LNCaP clone FGC (cell line): ENCODE results near the gene C2CD2.
"Not testable (repeated sequence)": the region's sequence is repeated elsewhere in the genome, so short reads cannot be mapped to it uniquely, and the experiment has no call there.

Experiments
- DNase-seq: peaks from one replicate; pipeline ENCODE4 v3.0.0-alpha.2; 2011; ENCODE audit warnings: low read depth
- H3K4me3 ChIP-seq: 2 replicates; pipeline ENCODE4 v1.5.1; 2011; ENCODE audit warnings: mild to moderate bottlenecking, low read depth, low read length, control low read depth
- CTCF ChIP-seq: IDR thresholded peaks from 2 replicates; pipeline ENCODE4 v1.5.1; 2012; ENCODE audit warnings: mild to moderate bottlenecking; ENCODE audit not compliant: control insufficient read depth, insufficient read depth; ENCODE audit errors: extremely low read depth

C2CD2 gene

GRCh38 chr21:41965461-41966013, 11.7 kb upstream of the C2CD2 start:
- no peak overlapping the region for H3K4me3 ChIP-seq
- DNase-seq: no peak
- no peak for TF ChIP-seq CTCF

GRCh38 chr21:41965045-41965444, 11.2 kb upstream of the C2CD2 start:
- TF ChIP-seq CTCF: no peak
- peak; percentile 32 for DNase-seq
- H3K4me3 ChIP-seq: no peak overlapping the region

GRCh38 chr21:41964171-41964570, 10.4 kb upstream of the C2CD2 start:
- DNase-seq: no peak
- TF ChIP-seq CTCF: no peak
- H3K4me3 ChIP-seq: no peak overlapping the region

- DNase-seq: no peak
- TF ChIP-seq CTCF: no peak
- H3K4me3 ChIP-seq: no peak overlapping the region
These were observed 8.7 kb upstream of the C2CD2 start for GRCh38 chr21:41962425-41962966.

- no peak for TF ChIP-seq CTCF
- DNase-seq: no peak
- no peak overlapping the region for H3K4me3 ChIP-seq
These were observed 7.9 kb upstream of the C2CD2 start for GRCh38 chr21:41961753-41962152.

- no peak for TF ChIP-seq CTCF
- no peak overlapping the region for H3K4me3 ChIP-seq
- DNase-seq: no peak
These were observed 7.5 kb upstream of the C2CD2 start for GRCh38 chr21:41961282-41961701.

- no peak overlapping the region for H3K4me3 ChIP-seq
- TF ChIP-seq CTCF: no peak
- DNase-seq: no peak
These were observed 6.6 kb upstream of the C2CD2 start for GRCh38 chr21:41960386-41960785.

GRCh38 chr21:41959697-41960096, 5.9 kb upstream of the C2CD2 start:
- DNase-seq, H3K4me3 ChIP-seq: not testable (repeated sequence)
